Thyroid gland (tissue), 4 donors: ENCODE measurements around the gene APBB2. TPM values are rescaled to one million over a fixed set of nuclear protein-coding genes. Genes with fewer than 3 reads are reported as not detected.

Experiments used
- DNase-seq, 2 donors: peaks; one replicate each; pipeline ENCODE4 v3.0.0-alpha.2; 2019
- H3K27ac ChIP-seq, 3 donors: fragments of 200-600 bp; sonication (generic); 1 replicate in 2 of 3; 2 replicates in 1 of 3; pipeline ENCODE4 v1.5.1; 2016 to 2019; ENCODE audit warnings: mild to moderate bottlenecking in 1 of 3, moderate library complexity in 1 of 3
- H3K27me3 ChIP-seq: fragments of 200-600 bp; sonication (generic); one replicate; pipeline ENCODE4 v1.5.1; 2019
- H3K36me3 ChIP-seq, 2 donors: fragments of 200-600 bp; sonication (generic); one replicate each; pipeline ENCODE4 v1.5.1; 2016 to 2019
- H3K4me1 ChIP-seq, 2 donors: fragments of 200-600 bp; sonication (generic); one replicate each; pipeline ENCODE4 v1.5.1; 2017 to 2019
- H3K4me3 ChIP-seq, 3 donors: fragments of 200-600 bp; sonication (generic); replicated peaks in 1 of 3; 1 replicate in 2 of 3; 2 replicates in 1 of 3; pipeline ENCODE4 v1.5.1; 2016; ENCODE audit warnings: mild to moderate bottlenecking in 1 of 3
- H3K9me3 ChIP-seq: fragments of 200-600 bp; sonication (generic); one replicate; pipeline ENCODE4 v1.5.1; 2017
- POLR2A ChIP-seq, 2 donors: fragments of 450-650 bp; IDR thresholded peaks; one replicate each; pipeline ENCODE4 v1.6.1; 2017; ENCODE audit warnings: antibody characterized with exemption in 2 of 2, mild to moderate bottlenecking in 2 of 2, moderate library complexity in 1 of 2
- WGBS, 2 donors: methylation state at CpG; one replicate each; pipeline ENCODE4 v1.1.5; 2017; 5-methylcytosine and 5-hydroxymethylcytosine counted together
- intact Hi-C: fragments of 100-400 bp; cut with DNase I; formaldehyde crosslinking; loops from one replicate; pipeline ENCODE4 v1.15.1; 2023
- total RNA-seq, 4 donors: library from RNA; depleted of rRNA; stranded (reverse); fragments of >200 nt; gene quantifications; one replicate each; pipeline ENCODE4 v1.2.3, GENCODE V29; 2016
- TF ChIP-seq, protein P1 (sequence below), 6 experiments: fragments of 200-600 bp in 3 of 6; fragments of 450-650 bp in 3 of 6; sonication (generic) in 3 of 6; IDR thresholded peaks; one replicate each; pipeline ENCODE4 v1.5.1; 2016 to 2019; ENCODE audit warnings: antibody characterized with exemption in 6 of 6, mild to moderate bottlenecking in 2 of 6, inconsistent platforms in 1 of 6, moderate library complexity in 1 of 6

Gene APBB2
- total RNA-seq, 4 donors from 2014 or later, result 174 to 253 (median 199) TPM

GRCh38 chr4:41207291-41207831, 7.0 kb downstream of the APBB2 start:
- no peak for TF ChIP-seq POLR2A (IDR thresholded peaks at IDR 0.05)
- TF ChIP-seq, protein P1, sequence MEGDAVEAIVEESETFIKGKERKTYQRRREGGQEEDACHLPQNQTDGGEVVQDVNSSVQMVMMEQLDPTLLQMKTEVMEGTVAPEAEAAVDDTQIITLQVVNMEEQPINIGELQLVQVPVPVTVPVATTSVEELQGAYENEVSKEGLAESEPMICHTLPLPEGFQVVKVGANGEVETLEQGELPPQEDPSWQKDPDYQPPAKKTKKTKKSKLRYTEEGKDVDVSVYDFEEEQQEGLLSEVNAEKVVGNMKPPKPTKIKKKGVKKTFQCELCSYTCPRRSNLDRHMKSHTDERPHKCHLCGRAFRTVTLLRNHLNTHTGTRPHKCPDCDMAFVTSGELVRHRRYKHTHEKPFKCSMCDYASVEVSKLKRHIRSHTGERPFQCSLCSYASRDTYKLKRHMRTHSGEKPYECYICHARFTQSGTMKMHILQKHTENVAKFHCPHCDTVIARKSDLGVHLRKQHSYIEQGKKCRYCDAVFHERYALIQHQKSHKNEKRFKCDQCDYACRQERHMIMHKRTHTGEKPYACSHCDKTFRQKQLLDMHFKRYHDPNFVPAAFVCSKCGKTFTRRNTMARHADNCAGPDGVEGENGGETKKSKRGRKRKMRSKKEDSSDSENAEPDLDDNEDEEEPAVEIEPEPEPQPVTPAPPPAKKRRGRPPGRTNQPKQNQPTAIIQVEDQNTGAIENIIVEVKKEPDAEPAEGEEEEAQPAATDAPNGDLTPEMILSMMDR (IDR thresholded peaks at IDR 0.05), result no peak
- no peaks in the 10 kb centered on the region for H3K9me3 ChIP-seq

GRCh38 chr4:41205854-41206460, 8.4 kb downstream of the APBB2 start:
- H3K27ac ChIP-seq, result peak overlapping the region; percentile 76 to 85 (median 84)
- 80 to 97% methylated on average over 2 of the region's 2 CpGs for WGBS, 2 donors

More at GRCh38 chr4:41207291-41207831, 7.0 kb downstream of the APBB2 start:
- peak overlapping the region; percentile 76 to 86 (median 85) for H3K27ac ChIP-seq
- no peaks in the 10 kb centered on the region for H3K36me3 ChIP-seq
- intact Hi-C loops, result loop anchor here (10.0 kb wide), 1 partner anchor 83 kb away; no protein-coding TSS in a partner anchor
- no peak for DNase-seq
- no peaks in the 10 kb centered on the region for H3K27me3 ChIP-seq
- H3K4me3 ChIP-seq, result no peak overlapping the region
- H3K4me1 ChIP-seq, result peaks cover 77% of the 10 kb centered on the region in 2 donors

DNA sequence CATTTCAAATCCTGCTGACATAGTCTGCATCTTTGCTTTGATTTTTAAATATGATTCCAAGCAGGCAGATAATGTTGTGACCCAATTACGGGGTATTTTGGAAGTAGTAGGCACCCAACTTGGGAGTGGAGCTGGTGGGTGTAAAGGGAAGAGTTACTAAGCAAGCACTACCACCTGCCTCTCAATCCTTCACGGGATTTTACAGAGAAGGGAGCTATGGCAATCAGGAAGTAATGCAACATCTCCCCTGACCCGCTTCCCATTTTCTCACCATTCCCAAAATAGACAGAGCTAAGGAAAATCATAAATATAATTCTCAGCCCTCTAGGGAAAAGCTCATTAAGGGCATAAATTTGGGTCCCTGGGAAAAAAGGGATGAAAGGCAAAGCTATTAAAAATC, 9.2 kb downstream of the APBB2 start:
- DNase-seq, result no peak
- Histone ChIP-seq H3K4me3 (no peak overlapping the region), H3K36me3 (no peaks in the 10 kb centered on the region), H3K4me1 (peaks cover 77 to 85% of the 10 kb centered on the region in 2 donors), H3K27ac (peak overlapping the region; percentile 76 to 85 (median 84)), H3K9me3 (no peaks in the 10 kb centered on the region), H3K27me3 (no peaks in the 10 kb centered on the region)
- 60 to 69% methylated on average over 3 of the region's 3 CpGs for WGBS, 2 donors
- intact Hi-C loops, result loop anchor here (10.0 kb wide), 1 partner anchor 80 kb away; no protein-coding TSS in a partner anchor
- TF ChIP-seq, protein P1 (IDR thresholded peaks at IDR 0.05), result no peak
- TF ChIP-seq POLR2A (IDR thresholded peaks at IDR 0.05), result no peak

More at GRCh38 chr4:41205854-41206460, 8.4 kb downstream of the APBB2 start:
- TF ChIP-seq, protein P1 (IDR thresholded peaks at IDR 0.05), result no peak
- no peak for TF ChIP-seq POLR2A (IDR thresholded peaks at IDR 0.05)
- no peaks in the 10 kb centered on the region for H3K36me3 ChIP-seq
- H3K9me3 ChIP-seq, result no peaks in the 10 kb centered on the region
- DNase-seq, result no peak
- no peak overlapping the region for H3K4me3 ChIP-seq
- intact Hi-C loops, result loop anchor here (10.0 kb wide), 1 partner anchor 81 kb away; no protein-coding TSS in a partner anchor
- peaks cover 77% of the 10 kb centered on the region in 2 donors for H3K4me1 ChIP-seq
- H3K27me3 ChIP-seq, result no peaks in the 10 kb centered on the region

GRCh38 chr4:41204400-41204978, 9.9 kb downstream of the APBB2 start:
- DNase-seq, result peak; percentile 95 to 98
- H3K36me3 ChIP-seq, result no peaks in the 10 kb centered on the region
- peak overlapping the region; percentile 76 to 85 (median 84) for H3K27ac ChIP-seq
- no peaks in the 10 kb centered on the region for H3K9me3 ChIP-seq
- TF ChIP-seq, protein P1 (IDR thresholded peaks at IDR 0.05), result no peak
- TF ChIP-seq POLR2A (IDR thresholded peaks at IDR 0.05), result peak in 1 of 2 donors; percentile 34
- H3K4me1 ChIP-seq, result peaks cover 81 to 89% of the 10 kb centered on the region in 2 donors
- H3K4me3 ChIP-seq, result no peak overlapping the region
- WGBS, 2 donors, result 55 to 56% methylated on average over 8 of the region's 8 CpGs
- intact Hi-C loops, result loop anchor here (10.0 kb wide), 1 partner anchor 80 kb away; no protein-coding TSS in a partner anchor
- no peaks in the 10 kb centered on the region for H3K27me3 ChIP-seq
